GM12878 (cell line): ENCODE data around the gene RSPO3.

ENCODE experiments used
- BRCA1 ChIP-seq: IDR thresholded peaks from 2 replicates; pipeline ENCODE4 v1.6.1; 2011; ENCODE audit warnings: low read depth, low read length, improper control_type of control experiment
- CTCF ChIP-seq, 3 experiments: IDR thresholded peaks in 2 of 3; conservative IDR thresholded peaks in 1 of 3; 2 replicates each; pipeline ENCODE4 v1.5.1; 2011; ENCODE audit warnings: low read depth in 3 of 3, low read length in 3 of 3, mild to moderate bottlenecking in 3 of 3, control low read depth in 2 of 3, moderate library complexity in 2 of 3, inconsistent platforms in 1 of 3, mixed read lengths in 1 of 3; ENCODE audit not compliant: control insufficient read depth in 2 of 3, insufficient read depth in 1 of 3; ENCODE audit errors: extremely low read depth in 1 of 3
- NRF1 ChIP-seq: conservative IDR thresholded peaks from 2 replicates; pipeline ENCODE4 v1.6.1; 2011; ENCODE audit warnings: mild to moderate bottlenecking, low read depth, low read length, improper control_type of control experiment
- POLR2AphosphoS5 ChIP-seq: IDR thresholded peaks from 2 replicates; pipeline ENCODE4 v1.6.1; 2011; ENCODE audit warnings: mild to moderate bottlenecking, low read length, inconsistent platforms
- SIN3A ChIP-seq: IDR thresholded peaks from 2 replicates; pipeline ENCODE4 v1.6.1; 2012; ENCODE audit warnings: low read depth, low read length, improper control_type of control experiment
- SREBF1 ChIP-seq: IDR thresholded peaks from 2 replicates; pipeline ENCODE4 v1.6.1; 2012; ENCODE audit warnings: mild to moderate bottlenecking, low read length
- STAT1 ChIP-seq: fragments of 450-650 bp; conservative IDR thresholded peaks from 2 replicates; pipeline ENCODE4 v1.6.1; 2014; ENCODE audit warnings: antibody characterized with exemption, mild to moderate bottlenecking
- TAF1 ChIP-seq: IDR thresholded peaks from 2 replicates; pipeline ENCODE4 v1.6.1; 2011; ENCODE audit warnings: mild to moderate bottlenecking, low read depth, low read length, borderline replicate concordance
- ZNF687 ChIP-seq: fragments of 450-650 bp; IDR thresholded peaks from 2 replicates; pipeline ENCODE4 v1.6.1; 2017; ENCODE audit warnings: mild to moderate bottlenecking, moderate library complexity
- TF ChIP-seq, protein P1 (sequence below): IDR thresholded peaks from 2 replicates; pipeline ENCODE4 v1.6.1; 2012; ENCODE audit warnings: low read length, inconsistent platforms

DNA sequence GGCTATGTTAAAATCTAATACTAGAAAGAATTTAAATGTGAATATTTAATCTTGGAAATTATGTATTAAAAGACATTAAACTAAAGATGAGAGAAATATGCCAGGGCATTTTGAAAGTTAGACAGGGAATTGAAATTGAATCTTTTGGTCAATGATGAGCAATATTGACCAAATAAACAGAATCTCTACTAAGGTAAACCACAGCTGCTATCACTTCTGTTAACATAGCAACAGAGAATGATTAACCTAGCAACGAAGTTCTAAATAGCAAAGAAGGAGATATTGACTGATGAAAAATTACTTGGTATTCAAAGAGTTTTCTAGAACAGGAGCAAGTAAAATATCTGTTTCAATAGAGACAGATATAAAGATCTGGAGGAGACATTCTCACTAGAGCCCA, 45.2 kb upstream of the RSPO3 start:
- TF ChIP-seq, protein P1, sequence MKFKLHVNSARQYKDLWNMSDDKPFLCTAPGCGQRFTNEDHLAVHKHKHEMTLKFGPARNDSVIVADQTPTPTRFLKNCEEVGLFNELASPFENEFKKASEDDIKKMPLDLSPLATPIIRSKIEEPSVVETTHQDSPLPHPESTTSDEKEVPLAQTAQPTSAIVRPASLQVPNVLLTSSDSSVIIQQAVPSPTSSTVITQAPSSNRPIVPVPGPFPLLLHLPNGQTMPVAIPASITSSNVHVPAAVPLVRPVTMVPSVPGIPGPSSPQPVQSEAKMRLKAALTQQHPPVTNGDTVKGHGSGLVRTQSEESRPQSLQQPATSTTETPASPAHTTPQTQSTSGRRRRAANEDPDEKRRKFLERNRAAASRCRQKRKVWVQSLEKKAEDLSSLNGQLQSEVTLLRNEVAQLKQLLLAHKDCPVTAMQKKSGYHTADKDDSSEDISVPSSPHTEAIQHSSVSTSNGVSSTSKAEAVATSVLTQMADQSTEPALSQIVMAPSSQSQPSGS, result no peak
- no peak for TF ChIP-seq CTCF (IDR thresholded peaks at IDR 0.05 in 2 of 3, conservative IDR thresholded peaks at IDR 0.05 in 1 of 3; ENCODE audit: control insufficient read depth in 2 of 3, extremely low read depth in 1 of 3, insufficient read depth in 1 of 3, low read depth in 3 of 3, low read length in 3 of 3)
- no peak for TF ChIP-seq POLR2AphosphoS5
- no peak for TF ChIP-seq ZNF687
- TF ChIP-seq SREBF1, result no peak
- TF ChIP-seq TAF1, result no peak
- TF ChIP-seq SIN3A, result no peak
- TF ChIP-seq STAT1, result no peak
- no peak for TF ChIP-seq NRF1
- TF ChIP-seq BRCA1, result no peak
